C4-2B (cell line): ENCODE results near the gene SORCS2.

Experiments used
- H3K27ac ChIP-seq: fragments of 450-650 bp; 2 replicates; pipeline ENCODE4 v1.5.1; 2017
- ZFX ChIP-seq: fragments of 450-650 bp; IDR thresholded peaks from 2 replicates; pipeline ENCODE4 v1.6.1; 2017
- TF ChIP-seq, protein P1 (sequence below): fragments of 450-650 bp; conservative IDR thresholded peaks from 2 replicates; pipeline ENCODE4 v1.5.1; 2017; ENCODE audit warnings: mild to moderate bottlenecking

SORCS2 gene

GRCh38 chr4:7193030-7193958 lies 956 bp downstream of the SORCS2 start:
- no peak for TF ChIP-seq ZFX
- no peak overlapping the region for H3K27ac ChIP-seq

GRCh38 chr4:7194251-7195140 lies 2.2 kb downstream of the SORCS2 start:
- H3K27ac ChIP-seq, result no peak overlapping the region
- TF ChIP-seq, protein P1, sequence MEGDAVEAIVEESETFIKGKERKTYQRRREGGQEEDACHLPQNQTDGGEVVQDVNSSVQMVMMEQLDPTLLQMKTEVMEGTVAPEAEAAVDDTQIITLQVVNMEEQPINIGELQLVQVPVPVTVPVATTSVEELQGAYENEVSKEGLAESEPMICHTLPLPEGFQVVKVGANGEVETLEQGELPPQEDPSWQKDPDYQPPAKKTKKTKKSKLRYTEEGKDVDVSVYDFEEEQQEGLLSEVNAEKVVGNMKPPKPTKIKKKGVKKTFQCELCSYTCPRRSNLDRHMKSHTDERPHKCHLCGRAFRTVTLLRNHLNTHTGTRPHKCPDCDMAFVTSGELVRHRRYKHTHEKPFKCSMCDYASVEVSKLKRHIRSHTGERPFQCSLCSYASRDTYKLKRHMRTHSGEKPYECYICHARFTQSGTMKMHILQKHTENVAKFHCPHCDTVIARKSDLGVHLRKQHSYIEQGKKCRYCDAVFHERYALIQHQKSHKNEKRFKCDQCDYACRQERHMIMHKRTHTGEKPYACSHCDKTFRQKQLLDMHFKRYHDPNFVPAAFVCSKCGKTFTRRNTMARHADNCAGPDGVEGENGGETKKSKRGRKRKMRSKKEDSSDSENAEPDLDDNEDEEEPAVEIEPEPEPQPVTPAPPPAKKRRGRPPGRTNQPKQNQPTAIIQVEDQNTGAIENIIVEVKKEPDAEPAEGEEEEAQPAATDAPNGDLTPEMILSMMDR, result no peak; the same call in 1 of the 2 replicates
- TF ChIP-seq ZFX, result no peak

GRCh38 chr4:7195141-7195515 lies 2.8 kb downstream of the SORCS2 start:
- TF ChIP-seq, protein P1, result no peak
- no peak for TF ChIP-seq ZFX
- H3K27ac ChIP-seq, result no peak overlapping the region

DNA sequence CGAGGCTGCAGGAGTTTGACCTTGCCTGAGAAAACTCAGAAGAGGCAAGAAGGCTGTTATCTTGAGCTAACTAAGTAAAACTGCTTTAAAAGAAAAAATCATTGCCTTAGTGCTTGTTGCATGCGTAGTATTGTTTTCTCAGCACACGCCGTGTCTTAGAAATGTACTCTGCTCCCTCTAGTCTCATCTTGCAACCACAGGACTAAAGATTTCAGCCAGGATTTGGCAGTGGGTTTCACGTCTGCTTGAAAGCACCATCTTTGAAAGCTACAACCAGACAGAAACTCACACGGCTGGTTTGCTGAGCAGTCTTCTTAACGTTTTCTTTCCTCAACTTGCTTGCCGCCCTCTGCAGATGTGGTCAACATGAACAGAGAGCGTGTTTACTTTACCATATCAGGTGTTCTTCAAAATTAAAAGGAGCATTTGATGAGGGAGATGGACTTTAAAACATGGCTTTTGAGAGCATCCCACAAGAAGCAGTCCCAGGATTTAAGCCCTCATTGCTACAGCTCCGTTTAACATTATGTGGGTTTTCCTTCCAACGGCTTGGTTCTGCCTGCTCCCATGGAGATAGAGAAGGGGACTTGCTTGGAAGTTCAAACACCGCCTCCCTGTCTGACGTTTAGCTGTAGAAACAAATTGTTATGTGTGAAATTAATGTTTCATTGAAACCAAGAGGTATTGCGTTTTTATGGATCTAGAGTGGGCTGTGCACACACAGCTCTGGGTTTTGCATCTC lies 3.4 kb downstream of the SORCS2 start:
- no peak overlapping the region for H3K27ac ChIP-seq
- TF ChIP-seq ZFX, result no peak
- TF ChIP-seq, protein P1, result no peak

DNA sequence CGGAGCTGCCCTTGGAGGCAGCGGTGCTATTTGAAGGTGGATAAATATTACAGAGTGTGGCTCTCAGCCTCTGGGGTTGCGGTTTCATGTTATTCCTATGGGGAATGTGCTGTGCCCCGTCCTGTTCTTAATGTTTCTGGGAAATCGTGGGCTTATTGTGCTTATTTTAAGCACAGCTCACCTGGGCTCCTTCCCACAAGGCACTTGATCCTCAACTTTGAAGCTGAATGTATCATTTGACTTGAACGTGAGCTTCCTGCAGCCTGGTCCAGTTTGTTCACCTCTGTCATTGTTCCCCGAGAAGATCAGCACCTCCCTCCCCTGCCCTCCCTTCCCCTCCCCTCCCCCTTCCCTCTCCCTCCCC lies 3.9 kb downstream of the SORCS2 start:
- TF ChIP-seq ZFX, result no peak
- TF ChIP-seq, protein P1, result no peak
- H3K27ac ChIP-seq, result no peak overlapping the region

GRCh38 chr4:7196736-7197135 lies 4.4 kb downstream of the SORCS2 start:
- TF ChIP-seq, protein P1, result no peak
- TF ChIP-seq ZFX, result no peak

GRCh38 chr4:7197910-7198309 lies 5.6 kb downstream of the SORCS2 start:
- TF ChIP-seq, protein P1, result no peak
- TF ChIP-seq ZFX, result no peak
- H3K27ac ChIP-seq, result no peak overlapping the region

More at GRCh38 chr4:7196736-7197135, 4.4 kb downstream of the SORCS2 start:
- H3K27ac ChIP-seq, result no peak overlapping the region
